SK-N-SH (cell line): ENCODE measurements around the gene CFAP68. TPM values are rescaled to one million over a fixed set of nuclear protein-coding genes. Genes with fewer than 3 reads are reported as not detected.
A peak's percentile ranks its signal among the peaks of the same experiment; 100 is the strongest.

ENCODE experiments used
- CTCF ChIA-PET: fragments of 300-600, 350-600 bp; formaldehyde crosslinking; extraction: SDS; loops from one replicate; lab custom pipeline; 2021; lab: Yijun Ruan, JAX
- POLR2A ChIA-PET: fragments of 350-600 bp; sonication (Branson Sonifier 250); formaldehyde crosslinking; extraction: SDS; loops from one replicate; lab custom pipeline; 2020; ENCODE audit warnings: antibody characterized with exemption, inconsistent platforms; lab: Yijun Ruan, JAX
- DNase-seq: peaks from one replicate; pipeline ENCODE4 v3.0.0; 2012
- H2AFZ ChIP-seq: fragments of 200-600 bp; sonication (generic); 2 replicates; pipeline ENCODE4 v1.8.1; 2016; ENCODE audit warnings: antibody characterized with exemption, mild to moderate bottlenecking, low read depth
- H3F3A ChIP-seq: fragments of 200-600 bp; sonication (generic); replicated peaks from 2 replicates; pipeline ENCODE3; 2016; ENCODE audit warnings: antibody characterized with exemption, mild to moderate bottlenecking; ENCODE audit not compliant: insufficient read depth
- H3K27ac ChIP-seq, 2 experiments: fragments of 200-500 bp in 1 of 2; fragments of 200-600 bp in 1 of 2; sonication (Bioruptor generic) in 1 of 2; sonication (generic), shearing (Covaris generic) in 1 of 2; 2 replicates each; pipeline versions ENCODE4 v1.5.1 to v1.6.1; 2014 to 2016; ENCODE audit warnings: low read depth in 2 of 2, inconsistent platforms in 1 of 2, low read length in 1 of 2, mild to moderate bottlenecking in 1 of 2, mixed read lengths in 1 of 2
- H3K27me3 ChIP-seq: fragments of 200-600 bp; sonication (generic), shearing (Covaris generic); 2 replicates; pipeline ENCODE4 v1.6.1; 2016; ENCODE audit warnings: mixed run types; ENCODE audit not compliant: insufficient read depth
- H3K36me3 ChIP-seq, 2 experiments: fragments of 200-500 bp in 1 of 2; fragments of 200-600 bp in 1 of 2; sonication (Bioruptor generic) in 1 of 2; sonication (generic) in 1 of 2; replicated peaks in 1 of 2; 2 replicates each; pipeline versions ENCODE3 to v1.5.1; 2014 to 2016; ENCODE audit warnings: low read length in 1 of 2, mild to moderate bottlenecking in 1 of 2; ENCODE audit not compliant: insufficient read depth in 2 of 2, control insufficient read depth in 1 of 2
- H3K4me1 ChIP-seq, 2 experiments: fragments of 200-500 bp in 1 of 2; fragments of 200-600 bp in 1 of 2; sonication (Bioruptor generic) in 1 of 2; sonication (generic), shearing (Covaris generic) in 1 of 2; 2 replicates each; pipeline versions ENCODE4 v1.5.1 to v1.6.1; 2014 to 2016; ENCODE audit warnings: low read depth in 1 of 2, low read length in 1 of 2, mixed run types in 1 of 2; ENCODE audit not compliant: insufficient read depth in 2 of 2, control insufficient read depth in 1 of 2
- H3K4me2 ChIP-seq: fragments of 200-600 bp; sonication (generic), shearing (Covaris generic); 2 replicates; pipeline ENCODE4 v1.6.1; 2017; ENCODE audit warnings: mixed run types
- H3K4me3 ChIP-seq, 2 experiments: fragments of 200-500 bp in 1 of 2; fragments of 200-600 bp in 1 of 2; sonication (Bioruptor generic) in 1 of 2; sonication (generic), shearing (Covaris generic) in 1 of 2; 2 replicates each; pipeline versions ENCODE4 v1.5.1 to v1.8.1; 2014 to 2016; ENCODE audit warnings: low read depth in 2 of 2, inconsistent platforms in 1 of 2, low read length in 1 of 2, mild to moderate bottlenecking in 1 of 2, mixed read lengths in 1 of 2, moderate library complexity in 1 of 2
- H3K79me2 ChIP-seq: fragments of 200-600 bp; sonication (generic); 2 replicates; pipeline ENCODE4 v1.8.1; 2017; ENCODE audit warnings: mild to moderate bottlenecking; ENCODE audit not compliant: insufficient read depth
- H3K9ac ChIP-seq: fragments of 200-600 bp; sonication (generic); 2 replicates; pipeline ENCODE4 v1.6.1; 2017; ENCODE audit warnings: mixed run types
- H3K9me2 ChIP-seq: fragments of 200-600 bp; sonication (generic); 2 replicates; pipeline ENCODE4 v1.6.1; 2017; ENCODE audit warnings: mixed run types
- H3K9me3 ChIP-seq: fragments of 200-600 bp; sonication (generic); 2 replicates; pipeline ENCODE4 v1.6.1; 2017; ENCODE audit warnings: mixed run types, mild to moderate bottlenecking, moderate library complexity
- H4K20me1 ChIP-seq: fragments of 200-600 bp; sonication (generic); 2 replicates; pipeline ENCODE4 v1.6.1; 2017; ENCODE audit warnings: mild to moderate bottlenecking, mixed run types; ENCODE audit not compliant: insufficient read depth
- CHD2 ChIP-seq: fragments of 150-350 bp; IDR thresholded peaks from 2 replicates; pipeline ENCODE4 v1.6.1; 2018; ENCODE audit warnings: low read length; ENCODE audit not compliant: partially characterized antibody
- ELF1 ChIP-seq: IDR thresholded peaks from 2 replicates; pipeline ENCODE4 v1.4.0; 2012
- EP300 ChIP-seq, 2 experiments: IDR thresholded peaks; 2 replicates each; pipeline versions ENCODE4 v1.4.0 to v1.6.1; 2012; ENCODE audit warnings: borderline replicate concordance in 1 of 2, low read depth in 1 of 2, low read length in 1 of 2
- FOSL2 ChIP-seq: IDR thresholded peaks from 2 replicates; pipeline ENCODE4 v1.4.0; 2012; ENCODE audit warnings: low read depth, mild to moderate bottlenecking, moderate library complexity, borderline replicate concordance
- FOXM1 ChIP-seq: IDR thresholded peaks from 2 replicates; pipeline ENCODE4 v1.4.0; 2012; ENCODE audit warnings: low read depth, mild to moderate bottlenecking
- GABPA ChIP-seq: IDR thresholded peaks from 2 replicates; pipeline ENCODE4 v1.4.0; 2012; ENCODE audit warnings: low read depth, mild to moderate bottlenecking
- GATA2 ChIP-seq: sonication (generic); formaldehyde crosslinking; IDR thresholded peaks from 2 replicates; pipeline ENCODE4 v1.5.0; 2020; ENCODE audit warnings: mild to moderate bottlenecking, missing genetic modification reagents
- JUND ChIP-seq: IDR thresholded peaks from 2 replicates; pipeline ENCODE4 v1.4.0; 2012
- NFIC ChIP-seq: IDR thresholded peaks from 2 replicates; pipeline ENCODE4 v1.4.0; 2012; ENCODE audit warnings: borderline replicate concordance
- POLR2AphosphoS5 ChIP-seq: IDR thresholded peaks from 2 replicates; pipeline ENCODE4 v1.6.1; 2012; ENCODE audit warnings: low read depth, low read length
- RAD21 ChIP-seq: IDR thresholded peaks from 2 replicates; pipeline ENCODE4 v1.6.1; 2012; ENCODE audit warnings: mild to moderate bottlenecking, low read length
- RCOR1 ChIP-seq: fragments of 150-350 bp; IDR thresholded peaks from 2 replicates; pipeline ENCODE4 v1.6.1; 2017; ENCODE audit warnings: antibody characterized with exemption, low read length
- RXRA ChIP-seq: IDR thresholded peaks from 2 replicates; pipeline ENCODE4 v1.4.0; 2012; ENCODE audit warnings: low read depth, mild to moderate bottlenecking, borderline replicate concordance
- SIN3A ChIP-seq: IDR thresholded peaks from 2 replicates; pipeline ENCODE4 v1.6.1; 2012; ENCODE audit warnings: low read depth, mild to moderate bottlenecking, low read length, moderate library complexity, borderline replicate concordance
- SMC3 ChIP-seq: IDR thresholded peaks from 2 replicates; pipeline ENCODE4 v1.6.1; 2012; ENCODE audit warnings: low read depth, low read length, improper control_type of control experiment
- TCF12 ChIP-seq: IDR thresholded peaks from 2 replicates; pipeline ENCODE4 v1.4.0; 2012
- WGBS: methylation state at CpG from one replicate; pipeline ENCODE4 v1.1.6; 2017; ENCODE audit warnings: low lambda C conversion rate; 5-methylcytosine and 5-hydroxymethylcytosine counted together
- polyA plus RNA-seq, 3 experiments: library from polyadenylated mRNA; depleted of rRNA; stranded (reverse); fragments of >200 nt; gene quantifications; 2 replicates each; pipeline ENCODE4 v1.2.3, GENCODE V29; 2012
- TF ChIP-seq, protein P1 (sequence below): IDR thresholded peaks from 2 replicates; pipeline ENCODE4 v1.4.0; 2012; ENCODE audit warnings: low read depth, borderline replicate concordance
- TF ChIP-seq, protein P2 (sequence below): fragments of 200-600 bp; sonication (generic); IDR thresholded peaks from 2 replicates; pipeline ENCODE4 v1.6.1; 2017; ENCODE audit warnings: antibody characterized with exemption, mild to moderate bottlenecking, moderate library complexity
- TF ChIP-seq, protein P3 (sequence below): IDR thresholded peaks from 2 replicates; pipeline ENCODE4; 2012

The CFAP68 gene
- polyA plus RNA-seq, 1 of the 3 experiments (the other 2 are of a cell fraction): 61.2 TPM

DNA sequence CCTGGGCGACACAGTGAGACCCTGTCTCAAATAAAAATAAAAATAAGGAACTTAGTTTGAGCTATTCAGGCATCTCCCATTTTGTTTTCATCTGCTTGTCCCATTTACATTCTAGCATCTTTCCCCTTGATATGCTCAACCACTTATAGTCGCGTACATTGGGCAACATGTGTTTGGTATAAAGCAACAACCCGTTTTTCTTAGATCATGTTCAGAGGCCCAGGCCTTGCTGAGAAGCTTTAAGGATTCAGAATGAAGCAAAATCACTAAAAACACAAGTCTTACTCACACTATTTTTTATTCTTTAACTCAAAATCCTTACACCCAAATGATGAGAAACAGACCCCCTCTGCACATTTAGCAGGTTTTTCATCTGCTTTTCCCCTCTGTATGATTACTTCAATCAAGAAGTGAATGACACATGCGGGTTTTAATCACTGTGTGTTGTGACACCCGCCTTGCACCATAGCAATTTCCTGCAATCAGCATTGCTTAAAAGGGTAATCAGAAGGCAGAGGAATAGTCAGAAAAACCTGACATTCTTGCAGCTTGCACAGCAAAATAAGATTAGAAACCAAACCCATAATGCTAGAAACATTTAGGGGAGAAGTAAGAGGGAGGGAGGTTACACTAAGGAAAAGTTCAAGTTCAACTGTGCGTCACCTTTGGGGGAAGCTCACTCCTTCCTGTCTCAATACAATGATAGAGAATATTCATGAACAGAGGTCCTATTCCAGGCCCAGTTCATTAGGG, 33.9 kb upstream of the CFAP68 start:
- ChIA-PET CTCF (interaction anchor here (0.8 to 10.7 kb wide), 9 partner anchors 11 to 258 kb away, joined by 3 to 101 read pairs (median 4); no protein-coding TSS in a partner anchor), POLR2A (interaction anchor here (0.7 kb wide), 1 partner anchor 11 kb away, joined by 3 read pairs; no protein-coding TSS in a partner anchor)
- H4K20me1 ChIP-seq: no peaks in the 10 kb centered on the region
- TF ChIP-seq SIN3A (no peak), RCOR1 (no peak), FOXM1 (no peak), TCF12 (no peak), POLR2AphosphoS5 (no peak), SMC3 (no peak), RXRA (no peak), CHD2 (no peak)
- TF ChIP-seq, protein P1, sequence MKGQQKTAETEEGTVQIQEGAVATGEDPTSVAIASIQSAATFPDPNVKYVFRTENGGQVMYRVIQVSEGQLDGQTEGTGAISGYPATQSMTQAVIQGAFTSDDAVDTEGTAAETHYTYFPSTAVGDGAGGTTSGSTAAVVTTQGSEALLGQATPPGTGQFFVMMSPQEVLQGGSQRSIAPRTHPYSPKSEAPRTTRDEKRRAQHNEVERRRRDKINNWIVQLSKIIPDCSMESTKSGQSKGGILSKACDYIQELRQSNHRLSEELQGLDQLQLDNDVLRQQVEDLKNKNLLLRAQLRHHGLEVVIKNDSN: no peak
- H3K9ac ChIP-seq: no peak overlapping the region
- H2AFZ ChIP-seq: no peak overlapping the region
- no peak for DNase-seq
- peaks cover 8 to 24% of the 10 kb centered on the region in 2 experiments for H3K36me3 ChIP-seq
- no peaks in the 10 kb centered on the region for H3K79me2 ChIP-seq
- no peaks in the 10 kb centered on the region for H3K9me2 ChIP-seq
- H3K4me3 ChIP-seq: no peak overlapping the region
- peaks cover 6 to 21% of the 10 kb centered on the region in 2 experiments for H3K4me1 ChIP-seq
- no peak overlapping the region; the same call in 1 of the 2 replicates for H3K4me2 ChIP-seq
- H3K27me3 ChIP-seq: no peaks in the 10 kb centered on the region
- peak overlapping the region; percentile 76 to 94; a peak in 3 of 4 replicates for H3K27ac ChIP-seq
- WGBS: 81% methylated on average over 7 of the region's 7 CpGs
- no peaks in the 10 kb centered on the region for H3K9me3 ChIP-seq
- peaks cover 33% of the 10 kb centered on the region for H3F3A ChIP-seq

DNA sequence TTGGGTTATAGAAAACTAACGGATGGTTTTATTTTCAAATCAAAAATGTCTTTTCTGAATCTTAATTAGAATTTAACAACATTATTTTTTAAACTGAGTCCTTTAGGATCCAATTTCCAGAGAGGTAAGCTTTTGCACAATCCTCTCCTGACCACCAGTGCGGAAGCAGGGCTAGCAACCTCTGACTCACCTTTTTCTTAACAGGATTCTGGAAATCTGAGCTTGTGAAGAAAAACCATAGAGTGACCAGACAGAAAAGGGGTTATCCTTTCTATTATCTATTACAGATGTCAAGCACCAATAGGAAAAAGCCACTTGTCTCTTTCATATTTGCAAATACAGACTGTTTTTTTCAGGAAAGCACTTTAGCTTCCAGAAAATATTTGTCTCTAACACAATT, 33.3 kb upstream of the CFAP68 start:
- DNase-seq: peak; percentile 6
- H3K9ac ChIP-seq: peak overlapping the region; percentile 59; the same call in 1 of the 2 replicates
- H3K79me2 ChIP-seq: no peaks in the 10 kb centered on the region
- H3K4me3 ChIP-seq: no peak overlapping the region
- no peaks in the 10 kb centered on the region for H3K9me3 ChIP-seq
- peak; percentile 51 for TF ChIP-seq JUND
- 0 out of 4 replicates have a peak, but pooled peaks of 1 of the 2 experiments have one; percentile 49 for TF ChIP-seq EP300 (IDR thresholded peaks at IDR 0.05; ENCODE audit: borderline replicate concordance in 1 of 2, low read depth in 1 of 2, low read length in 1 of 2)
- peak; percentile 77 for TF ChIP-seq TCF12
- TF ChIP-seq GABPA: no peak
- no peak for TF ChIP-seq RCOR1
- no peak for TF ChIP-seq POLR2AphosphoS5
- TF ChIP-seq, protein P2, sequence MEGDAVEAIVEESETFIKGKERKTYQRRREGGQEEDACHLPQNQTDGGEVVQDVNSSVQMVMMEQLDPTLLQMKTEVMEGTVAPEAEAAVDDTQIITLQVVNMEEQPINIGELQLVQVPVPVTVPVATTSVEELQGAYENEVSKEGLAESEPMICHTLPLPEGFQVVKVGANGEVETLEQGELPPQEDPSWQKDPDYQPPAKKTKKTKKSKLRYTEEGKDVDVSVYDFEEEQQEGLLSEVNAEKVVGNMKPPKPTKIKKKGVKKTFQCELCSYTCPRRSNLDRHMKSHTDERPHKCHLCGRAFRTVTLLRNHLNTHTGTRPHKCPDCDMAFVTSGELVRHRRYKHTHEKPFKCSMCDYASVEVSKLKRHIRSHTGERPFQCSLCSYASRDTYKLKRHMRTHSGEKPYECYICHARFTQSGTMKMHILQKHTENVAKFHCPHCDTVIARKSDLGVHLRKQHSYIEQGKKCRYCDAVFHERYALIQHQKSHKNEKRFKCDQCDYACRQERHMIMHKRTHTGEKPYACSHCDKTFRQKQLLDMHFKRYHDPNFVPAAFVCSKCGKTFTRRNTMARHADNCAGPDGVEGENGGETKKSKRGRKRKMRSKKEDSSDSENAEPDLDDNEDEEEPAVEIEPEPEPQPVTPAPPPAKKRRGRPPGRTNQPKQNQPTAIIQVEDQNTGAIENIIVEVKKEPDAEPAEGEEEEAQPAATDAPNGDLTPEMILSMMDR: no peak
- TF ChIP-seq, protein P3, sequence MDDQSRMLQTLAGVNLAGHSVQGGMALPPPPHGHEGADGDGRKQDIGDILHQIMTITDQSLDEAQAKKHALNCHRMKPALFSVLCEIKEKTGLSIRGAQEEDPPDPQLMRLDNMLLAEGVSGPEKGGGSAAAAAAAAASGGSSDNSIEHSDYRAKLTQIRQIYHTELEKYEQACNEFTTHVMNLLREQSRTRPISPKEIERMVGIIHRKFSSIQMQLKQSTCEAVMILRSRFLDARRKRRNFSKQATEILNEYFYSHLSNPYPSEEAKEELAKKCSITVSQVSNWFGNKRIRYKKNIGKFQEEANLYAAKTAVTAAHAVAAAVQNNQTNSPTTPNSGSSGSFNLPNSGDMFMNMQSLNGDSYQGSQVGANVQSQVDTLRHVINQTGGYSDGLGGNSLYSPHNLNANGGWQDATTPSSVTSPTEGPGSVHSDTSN: peak; percentile 37
- TF ChIP-seq NFIC: no peak
- no peak for TF ChIP-seq GATA2 (CRISPR knock-in tag)
- TF ChIP-seq SIN3A: no peak
- TF ChIP-seq, protein P1: no peak
- TF ChIP-seq FOSL2: peak; percentile 71; the same call in 1 of the 2 replicates
- TF ChIP-seq RAD21: no peak
- TF ChIP-seq CHD2: no peak
- TF ChIP-seq RXRA: peak; percentile 46; the same call in 1 of the 2 replicates
- TF ChIP-seq ELF1: 0 out of 2 replicates have a peak, but pooled peaks have one; percentile 45
- peaks cover 6 to 21% of the 10 kb centered on the region in 2 experiments for H3K4me1 ChIP-seq
- no peaks in the 10 kb centered on the region for H4K20me1 ChIP-seq
- H3F3A ChIP-seq: peaks cover 33% of the 10 kb centered on the region
- peaks cover 8 to 29% of the 10 kb centered on the region in 2 experiments for H3K36me3 ChIP-seq
- peak overlapping the region; percentile 76 to 94; a peak in 3 of 4 replicates for H3K27ac ChIP-seq
- 0 out of 2 replicates have a peak overlapping the region, but pooled peaks have one; percentile 43 for H2AFZ ChIP-seq
- ChIA-PET POLR2A (interaction anchor here (0.7 kb wide), 1 partner anchor 11 kb away, joined by 3 read pairs; no protein-coding TSS in a partner anchor), CTCF (interaction anchor here (0.7 to 10.7 kb wide), 10 partner anchors 10 to 280 kb away, joined by 3 to 101 read pairs (median 4); no protein-coding TSS in a partner anchor)
- 32% methylated on average over 2 of the region's 2 CpGs for WGBS
- H3K4me2 ChIP-seq: peak overlapping the region; percentile 35; the same call in 1 of the 2 replicates
- H3K27me3 ChIP-seq: no peaks in the 10 kb centered on the region
- no peaks in the 10 kb centered on the region for H3K9me2 ChIP-seq
